Spleen (tissue), 7 donors: ENCODE measurements around the gene SARS2.

Experiments used
- CTCF ChIP-seq, 11 experiments: fragments of 200-600 bp in 7 of 11; fragments of 450-650 bp in 4 of 11; sonication (generic) in 4 of 11; IDR thresholded peaks in 8 of 11; conservative IDR thresholded peaks in 3 of 11; 1 replicate in 7 of 11; 2 replicates in 4 of 11; pipeline versions ENCODE4 v1.4.0 to v1.8.0; 2016 to 2021; ENCODE audit warnings: antibody characterized with exemption in 11 of 11, inconsistent platforms in 4 of 11, mild to moderate bottlenecking in 1 of 11
- POLR2A ChIP-seq, 3 donors: fragments of 450-650 bp; IDR thresholded peaks; one replicate each; pipeline ENCODE4 v1.5.1; 2017; ENCODE audit warnings: antibody characterized with exemption in 3 of 3, mild to moderate bottlenecking in 1 of 3
- POLR2AphosphoS5 ChIP-seq, 3 donors: sonication (generic); formaldehyde crosslinking; IDR thresholded peaks; one replicate each; pipeline ENCODE4 v1.5.1; 2017; ENCODE audit warnings: antibody characterized with exemption in 3 of 3
- donor health status: DM: no; HTN: no; CAD: no; lungs with moderate emphysema.
- donor health status: DM: no; HTN: no; CAD: no.
- donor health status: DM: no; HTN: no; CAD: no.

GRCh38 chr19:38956264-38956663, 25.7 kb upstream of the SARS2 start:
- TF ChIP-seq POLR2AphosphoS5 (IDR thresholded peaks at IDR 0.05) (no peak), CTCF (IDR thresholded peaks at IDR 0.05 in 8 of 11, conservative IDR thresholded peaks at IDR 0.05 in 3 of 11) (no peak), POLR2A (IDR thresholded peaks at IDR 0.05) (no peak)
